AG04450 (cell line): Measurements from ENCODE around the gene HIVEP2. TPM values are rescaled to one million over a fixed set of nuclear protein-coding genes. Genes with fewer than 3 reads are reported as not detected.

Experiments used
- CTCF ChIA-PET: fragments of 300-600, 350-600 bp; formaldehyde crosslinking; extraction: SDS; loops from one replicate; lab custom pipeline; 2022; ENCODE audit warnings: antibody characterized with exemption, inconsistent platforms; lab: Charles Lee
- POLR2A ChIA-PET: fragments of 350-600 bp; formaldehyde crosslinking; extraction: SDS; loops from one replicate; lab custom pipeline; 2021; ENCODE audit warnings: antibody characterized with exemption, inconsistent platforms; lab: Yijun Ruan, JAX
- DNase-seq: peaks from one replicate; pipeline ENCODE4 v3.0.0-alpha.2; 2011; ENCODE audit warnings: low read depth, low spot score
- H3K27ac ChIP-seq: one replicate; pipeline ENCODE4 v1.5.1; 2012; ENCODE audit warnings: low read depth, low read length, control low read depth
- H3K27me3 ChIP-seq: one replicate; pipeline ENCODE4 v1.6.0; 2012; ENCODE audit warnings: low read length; ENCODE audit not compliant: control insufficient read depth, insufficient read depth
- H3K4me3 ChIP-seq: 2 replicates; pipeline ENCODE4 v1.5.1; 2011; ENCODE audit warnings: mild to moderate bottlenecking, low read depth, low read length, control low read depth
- H3K9me3 ChIP-seq: 2 replicates; pipeline ENCODE4 v1.5.1; 2012; ENCODE audit warnings: low read length; ENCODE audit not compliant: control insufficient read depth, insufficient read depth
- polyA plus RNA-seq: library from polyadenylated mRNA; depleted of rRNA; stranded (reverse); fragments of >200 nt; gene quantifications from 2 replicates; pipeline ENCODE4 v1.2.3, GENCODE V29; 2011
- TF ChIP-seq, protein P1 (sequence below): IDR thresholded peaks from 2 replicates; pipeline ENCODE4 v1.5.1; 2011; ENCODE audit warnings: low read depth, low read length, control low read depth, inconsistent platforms

The HIVEP2 gene
- polyA plus RNA-seq, 1 experiment, result 4.9 TPM

DNA sequence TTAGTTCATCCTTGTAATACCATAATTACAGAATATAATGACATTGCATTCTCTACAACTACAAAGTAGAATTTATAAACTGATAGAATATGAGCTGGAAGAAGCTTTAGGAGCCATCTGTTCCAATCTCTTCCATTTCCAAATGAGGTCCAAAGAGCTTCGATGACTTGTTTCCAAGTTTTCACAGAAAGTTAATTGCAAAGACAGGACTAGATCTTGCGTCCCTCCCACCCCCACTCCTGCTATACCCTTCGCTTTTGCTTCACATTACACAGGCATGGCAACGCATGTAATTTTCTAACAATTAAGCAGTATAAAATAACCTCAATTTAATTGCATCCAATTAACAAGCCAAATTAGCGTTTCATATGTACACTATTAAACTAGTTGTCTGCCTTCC lies 7.0 kb downstream of the HIVEP2 start:
- Histone ChIP-seq H3K4me3 (no peak overlapping the region), H3K27me3 (no peaks in the 10 kb centered on the region), H3K9me3 (no peaks in the 10 kb centered on the region), H3K27ac (no peak overlapping the region)
- TF ChIP-seq, protein P1, sequence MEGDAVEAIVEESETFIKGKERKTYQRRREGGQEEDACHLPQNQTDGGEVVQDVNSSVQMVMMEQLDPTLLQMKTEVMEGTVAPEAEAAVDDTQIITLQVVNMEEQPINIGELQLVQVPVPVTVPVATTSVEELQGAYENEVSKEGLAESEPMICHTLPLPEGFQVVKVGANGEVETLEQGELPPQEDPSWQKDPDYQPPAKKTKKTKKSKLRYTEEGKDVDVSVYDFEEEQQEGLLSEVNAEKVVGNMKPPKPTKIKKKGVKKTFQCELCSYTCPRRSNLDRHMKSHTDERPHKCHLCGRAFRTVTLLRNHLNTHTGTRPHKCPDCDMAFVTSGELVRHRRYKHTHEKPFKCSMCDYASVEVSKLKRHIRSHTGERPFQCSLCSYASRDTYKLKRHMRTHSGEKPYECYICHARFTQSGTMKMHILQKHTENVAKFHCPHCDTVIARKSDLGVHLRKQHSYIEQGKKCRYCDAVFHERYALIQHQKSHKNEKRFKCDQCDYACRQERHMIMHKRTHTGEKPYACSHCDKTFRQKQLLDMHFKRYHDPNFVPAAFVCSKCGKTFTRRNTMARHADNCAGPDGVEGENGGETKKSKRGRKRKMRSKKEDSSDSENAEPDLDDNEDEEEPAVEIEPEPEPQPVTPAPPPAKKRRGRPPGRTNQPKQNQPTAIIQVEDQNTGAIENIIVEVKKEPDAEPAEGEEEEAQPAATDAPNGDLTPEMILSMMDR, result no peak
- POLR2A ChIA-PET, result no interaction called here
- CTCF ChIA-PET, result no interaction called here
- DNase-seq, result no peak

DNA sequence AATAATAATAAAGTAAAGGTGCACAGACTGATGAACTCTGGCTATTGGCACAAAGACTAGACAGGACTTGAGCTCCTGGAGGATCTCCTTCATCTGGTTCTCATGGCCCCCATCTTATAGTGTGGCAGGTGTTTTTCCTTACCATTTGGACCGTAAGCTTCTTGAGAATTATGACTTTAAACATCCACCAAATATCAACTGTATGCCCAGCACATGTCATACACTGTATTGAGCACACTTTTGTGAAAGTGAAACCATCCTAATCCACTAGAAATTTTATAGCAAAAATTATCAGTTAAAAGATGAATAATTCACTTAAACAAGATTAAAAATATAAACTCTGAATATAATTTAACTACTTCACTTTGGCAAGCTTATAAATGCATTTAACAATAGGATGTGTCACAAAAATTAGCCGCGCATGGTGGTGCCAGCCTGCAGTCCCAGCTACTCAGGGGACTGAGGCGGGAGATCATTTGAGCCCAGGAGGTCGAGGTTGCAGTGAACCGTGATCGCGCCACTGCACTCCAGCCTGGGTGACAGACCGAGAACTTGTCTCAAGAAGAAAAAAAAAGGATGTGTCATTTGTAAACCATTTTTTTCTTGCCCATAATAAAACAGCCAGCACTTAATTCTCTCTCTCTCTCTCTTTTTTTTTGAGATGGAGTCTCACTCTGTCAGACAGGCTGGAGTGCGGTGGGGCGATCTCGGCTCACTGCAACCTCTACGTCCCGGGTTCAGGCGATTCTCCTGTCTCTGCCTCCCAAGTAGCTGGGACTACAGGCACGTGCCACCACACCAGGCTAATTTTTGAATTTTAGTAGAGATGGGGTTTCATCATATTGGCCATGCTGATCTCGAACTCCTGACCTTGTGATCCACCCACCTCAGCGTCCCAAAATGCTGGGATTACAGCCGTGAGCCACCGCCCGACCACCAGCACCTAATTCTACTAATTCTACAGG lies 9.1 kb downstream of the HIVEP2 start:
- H3K9me3 ChIP-seq, result no peaks in the 10 kb centered on the region
- POLR2A ChIA-PET, result no interaction called here
- TF ChIP-seq, protein P1, result no peak
- CTCF ChIA-PET, result interaction anchor here (0.6 kb wide), 1 partner anchor 9 kb away, joined by 3 read pairs; no protein-coding TSS in a partner anchor
- H3K27ac ChIP-seq, result no peak overlapping the region
- DNase-seq, result no peak
- H3K4me3 ChIP-seq, result no peak overlapping the region
- H3K27me3 ChIP-seq, result no peaks in the 10 kb centered on the region

GRCh38 chr6:142934599-142934998 lies 10.4 kb downstream of the HIVEP2 start:
- H3K27ac ChIP-seq, result no peak overlapping the region
- CTCF ChIA-PET, result no interaction called here
- no peak for DNase-seq
- POLR2A ChIA-PET, result no interaction called here
- no peaks in the 10 kb centered on the region for H3K27me3 ChIP-seq
- H3K4me3 ChIP-seq, result no peak overlapping the region
- TF ChIP-seq, protein P1, result no peak
- H3K9me3 ChIP-seq, result no peaks in the 10 kb centered on the region

GRCh38 chr6:142934106-142934505 lies 10.9 kb downstream of the HIVEP2 start:
- no peak overlapping the region for H3K4me3 ChIP-seq
- H3K27ac ChIP-seq, result no peak overlapping the region
- no peaks in the 10 kb centered on the region for H3K27me3 ChIP-seq
- no peak for DNase-seq
- POLR2A ChIA-PET, result no interaction called here
- H3K9me3 ChIP-seq, result no peaks in the 10 kb centered on the region
- CTCF ChIA-PET, result interaction anchor here (1.2 kb wide), 1 partner anchor 9 kb away, joined by 3 read pairs; no protein-coding TSS in a partner anchor
- TF ChIP-seq, protein P1, result no peak

DNA sequence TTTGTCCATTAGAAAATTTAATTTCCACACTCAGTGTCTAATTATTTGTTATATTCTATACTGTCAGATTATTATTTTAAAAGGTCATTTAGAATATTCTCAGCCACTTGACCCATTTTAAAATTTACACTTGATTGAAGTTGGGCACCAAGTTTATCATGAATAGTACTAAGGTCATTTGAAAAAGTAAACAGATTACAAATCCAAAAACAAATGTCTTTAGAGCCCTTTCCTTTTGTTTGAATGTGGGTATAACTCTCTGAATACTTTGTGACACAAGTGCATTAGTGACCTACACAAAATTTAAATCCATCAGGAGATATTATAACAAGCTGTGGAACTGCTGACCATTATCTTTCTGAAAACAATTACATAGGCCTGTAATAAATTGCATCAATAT lies 11.3 kb downstream of the HIVEP2 start:
- no peak for DNase-seq
- TF ChIP-seq, protein P1, result no peak
- Histone ChIP-seq H3K4me3 (no peak overlapping the region), H3K9me3 (no peaks in the 10 kb centered on the region), H3K27me3 (no peaks in the 10 kb centered on the region), H3K27ac (no peak overlapping the region)
- CTCF ChIA-PET, result interaction anchor here (1.2 kb wide), 1 partner anchor 10 kb away, joined by 3 read pairs; no protein-coding TSS in a partner anchor
- POLR2A ChIA-PET, result no interaction called here
